ENCODE results near the gene TPPP3.

TPPP3 gene

GRCh38 chr16:67393111-67393787, at the start of gene TPPP3:
TPPP3 (minus strand) TSS chr16:67393498; CDS start chr16:67391111, 2,387 bp downstream.
- peak; percentile 80 for DNase-seq (ENCODE audit: low read depth)

DNA sequence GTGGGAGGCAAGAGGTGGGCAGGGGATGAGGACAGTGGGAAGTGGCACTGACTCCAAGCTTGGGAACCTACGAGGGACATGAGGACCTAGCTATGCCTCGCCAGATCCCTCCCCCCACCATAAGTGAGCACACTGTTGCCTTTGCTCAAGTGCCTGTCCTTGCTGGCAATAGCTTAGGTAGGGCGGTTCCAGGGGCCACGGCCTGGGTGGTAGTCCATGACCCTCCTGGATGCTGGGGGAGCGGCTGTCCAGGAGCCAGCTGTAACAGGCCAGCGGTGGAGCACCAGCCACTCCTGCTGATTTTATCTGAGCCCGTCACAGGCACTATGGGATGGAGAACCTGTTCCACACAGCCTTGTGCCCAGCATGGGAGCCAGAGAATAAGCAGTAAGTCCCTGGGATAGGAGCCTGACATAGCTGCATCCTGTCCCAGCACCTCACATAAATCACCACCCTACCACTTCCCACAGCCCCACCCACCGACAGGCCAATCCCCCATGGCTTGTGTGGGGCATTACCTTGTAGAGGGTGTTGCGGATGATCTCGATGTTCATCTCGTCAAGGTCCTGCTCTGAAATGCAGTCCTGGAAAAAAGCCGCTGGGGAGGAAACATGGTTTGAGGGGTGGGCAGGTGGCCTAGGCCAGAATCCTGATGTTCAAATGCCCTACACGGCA, 49.4 kb upstream of the TPPP3 start:
- no peak for DNase-seq (ENCODE audit: low read depth)

DNA sequence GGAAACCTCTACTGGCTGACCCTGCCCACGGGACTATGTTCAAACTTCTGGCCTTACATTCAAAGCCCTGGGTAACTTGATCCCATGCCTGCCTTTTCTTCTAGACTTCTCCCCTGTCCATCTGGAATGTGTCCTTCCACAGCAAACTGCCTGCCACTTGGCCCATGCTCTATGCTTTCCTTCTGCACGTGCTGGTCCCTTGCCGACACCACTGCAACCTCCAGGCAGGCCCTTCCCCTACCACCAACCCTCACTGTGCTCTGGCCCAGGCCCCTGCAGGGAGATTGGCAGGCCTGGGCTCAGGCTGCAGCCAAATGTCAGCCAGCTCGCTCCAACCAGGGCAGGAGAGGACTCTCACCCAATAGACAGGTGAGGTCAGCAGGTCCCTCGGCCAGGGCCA, 48.6 kb upstream of the TPPP3 start:
- DNase-seq (ENCODE audit: low read depth) = peak; percentile 24

DNA sequence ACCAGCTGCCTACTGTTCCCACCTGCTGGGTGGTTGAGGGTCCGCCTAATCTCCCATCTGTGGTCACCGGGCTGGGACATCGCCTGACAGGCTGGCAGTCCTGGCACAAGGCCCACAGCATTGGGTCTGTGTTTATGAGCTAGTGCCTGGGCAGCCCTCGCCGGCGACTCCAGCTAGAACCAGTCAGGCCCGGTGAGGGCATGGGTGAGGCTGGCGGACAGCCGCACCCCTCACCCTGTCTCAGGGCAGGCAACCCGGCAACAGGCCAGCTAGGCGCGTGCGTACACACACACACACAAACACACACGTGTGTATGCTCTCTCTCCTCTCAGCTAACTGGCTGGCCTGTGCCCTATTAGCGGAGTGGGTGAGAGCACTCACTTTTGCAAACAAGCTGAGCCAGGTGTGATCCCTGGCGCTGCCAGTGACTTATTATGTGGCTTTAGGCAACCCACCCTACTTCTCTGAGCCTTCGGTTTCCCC, 48.0 kb upstream of the TPPP3 start:
- DNase-seq (ENCODE audit: low read depth) = no peak

- no peak for DNase-seq (ENCODE audit: low read depth)
Measured at GRCh38 chr16:67438824-67439393, 45.6 kb upstream of the TPPP3 start.

DNA sequence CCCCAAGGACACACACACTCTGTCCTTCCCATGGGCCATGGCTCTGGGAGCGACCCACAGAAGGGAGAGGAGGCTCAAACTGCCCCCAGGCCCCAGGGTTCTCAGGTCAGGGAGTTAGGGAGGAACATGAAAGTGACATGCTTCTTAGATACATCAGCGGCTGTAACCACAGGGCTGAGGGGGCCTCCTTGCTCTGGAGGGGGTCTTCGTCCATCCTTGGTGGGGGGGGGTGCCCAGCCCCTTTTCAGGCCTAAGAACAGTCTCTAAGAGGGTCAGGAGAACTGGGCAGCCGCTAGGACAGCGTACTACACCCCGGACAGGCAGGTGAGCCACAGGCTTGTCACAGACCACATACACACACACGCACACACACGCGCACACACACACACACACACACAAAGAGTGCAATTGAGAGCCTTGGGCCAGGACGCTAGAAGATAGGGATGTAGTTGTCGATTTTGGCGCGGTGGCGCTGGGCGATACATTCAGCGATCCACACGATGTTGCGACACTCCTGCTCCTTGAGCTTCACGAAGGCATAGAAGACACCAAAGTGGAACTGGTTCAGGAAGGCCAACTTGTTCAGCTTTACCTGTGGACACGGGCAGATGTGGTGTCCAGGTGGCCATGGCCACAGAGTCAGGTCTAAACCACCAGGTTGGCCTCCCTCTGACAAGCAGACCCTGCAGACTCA, 44.9 kb upstream of the TPPP3 start:
- DNase-seq (ENCODE audit: low read depth) = no peak

- DNase-seq (ENCODE audit: low read depth) = no peak
Measured at GRCh38 chr16:67437513-67437912, 44.2 kb upstream of the TPPP3 start.

GRCh38 chr16:67436640-67437193, 43.4 kb upstream of the TPPP3 start:
- DNase-seq (ENCODE audit: low read depth) = no peak

GRCh38 chr16:67435758-67436164, 42.5 kb upstream of the TPPP3 start:
- no peak for DNase-seq (ENCODE audit: low read depth)

DNA sequence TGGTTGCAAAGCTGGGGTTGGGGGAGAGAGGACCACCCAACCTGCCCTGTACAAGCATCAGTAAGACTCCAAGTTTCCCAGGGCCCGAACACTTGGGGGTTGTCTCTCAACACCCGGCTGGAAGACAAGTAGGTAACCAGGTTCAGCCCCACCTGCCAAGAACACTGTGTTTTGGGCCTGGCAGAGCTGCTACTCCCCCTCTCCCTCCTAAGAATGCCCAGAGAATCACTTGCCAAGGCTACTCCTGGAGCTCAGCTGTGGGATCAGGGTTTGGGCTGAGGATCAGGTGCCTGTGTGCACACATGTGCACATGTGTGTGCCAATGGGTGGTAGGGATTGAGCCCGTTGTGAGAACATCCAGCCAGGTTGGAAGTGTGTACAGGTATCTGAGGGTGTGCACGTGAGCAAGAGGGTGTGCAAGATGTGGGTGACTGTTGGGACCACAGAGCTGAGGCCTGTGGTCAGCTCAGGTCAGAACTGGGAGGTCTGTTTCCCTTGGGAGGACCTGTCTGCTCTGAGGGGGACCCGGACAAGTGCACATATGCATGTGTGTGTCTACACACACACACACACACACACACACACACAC, 39.9 kb upstream of the TPPP3 start:
- DNase-seq (ENCODE audit: low read depth) = no peak

DNA sequence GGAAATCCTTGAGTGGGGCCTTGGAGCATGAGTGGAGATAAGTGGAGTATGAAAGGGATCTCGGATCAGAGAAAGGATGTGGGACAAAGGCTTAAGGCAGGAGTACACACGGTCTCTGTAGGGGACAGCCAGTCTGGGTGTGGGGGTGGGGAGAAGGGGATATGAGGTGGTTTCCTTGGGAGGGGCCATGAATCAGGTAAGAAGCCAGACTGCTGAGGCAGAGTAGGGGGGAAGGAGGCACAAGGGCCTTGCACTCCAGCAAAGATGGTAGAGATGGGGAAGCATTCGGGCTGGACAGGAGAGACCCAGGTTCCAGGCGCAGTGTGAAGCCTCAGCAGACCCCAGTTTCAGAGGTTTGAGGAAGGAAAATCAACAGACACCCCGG, 39.2 kb upstream of the TPPP3 start:
- DNase-seq (ENCODE audit: low read depth) = no peak

DNA sequence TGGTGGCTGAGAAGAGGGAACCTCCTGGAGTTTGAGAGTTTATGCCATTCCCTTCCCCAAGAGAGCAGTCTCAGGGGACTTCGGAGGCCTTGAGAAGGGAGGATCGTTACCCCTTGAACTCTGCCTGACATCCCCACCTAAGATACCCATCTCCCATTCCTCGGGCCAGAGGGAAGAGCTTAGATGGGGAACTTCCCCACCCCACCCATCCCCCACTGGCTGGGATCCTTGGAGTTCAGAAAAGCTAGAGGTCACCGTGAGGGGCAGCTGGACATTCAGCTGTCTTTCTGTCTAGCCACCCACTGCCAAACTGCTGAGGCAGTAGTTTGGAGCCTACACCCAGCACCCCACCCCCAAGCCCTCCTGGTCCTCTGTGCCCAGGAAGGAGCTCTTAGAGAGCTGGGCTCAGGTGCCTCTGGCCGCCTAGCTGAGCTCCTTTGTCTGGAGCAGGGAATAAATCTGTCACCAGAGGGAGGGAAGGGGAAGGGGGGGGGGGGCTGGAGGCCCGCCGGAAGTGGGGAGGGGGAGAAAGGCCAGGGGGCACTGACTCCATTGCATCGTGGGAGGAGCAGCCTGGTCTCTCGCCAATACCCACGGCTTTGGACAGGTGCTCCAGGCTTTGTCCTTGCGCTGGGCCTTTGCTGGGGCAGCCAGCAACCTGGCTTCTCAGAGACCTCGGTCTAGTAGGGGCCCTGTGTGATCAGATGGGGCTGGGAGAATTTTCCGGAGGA, 38.6 kb upstream of the TPPP3 start:
- no peak for DNase-seq (ENCODE audit: low read depth)

DNA sequence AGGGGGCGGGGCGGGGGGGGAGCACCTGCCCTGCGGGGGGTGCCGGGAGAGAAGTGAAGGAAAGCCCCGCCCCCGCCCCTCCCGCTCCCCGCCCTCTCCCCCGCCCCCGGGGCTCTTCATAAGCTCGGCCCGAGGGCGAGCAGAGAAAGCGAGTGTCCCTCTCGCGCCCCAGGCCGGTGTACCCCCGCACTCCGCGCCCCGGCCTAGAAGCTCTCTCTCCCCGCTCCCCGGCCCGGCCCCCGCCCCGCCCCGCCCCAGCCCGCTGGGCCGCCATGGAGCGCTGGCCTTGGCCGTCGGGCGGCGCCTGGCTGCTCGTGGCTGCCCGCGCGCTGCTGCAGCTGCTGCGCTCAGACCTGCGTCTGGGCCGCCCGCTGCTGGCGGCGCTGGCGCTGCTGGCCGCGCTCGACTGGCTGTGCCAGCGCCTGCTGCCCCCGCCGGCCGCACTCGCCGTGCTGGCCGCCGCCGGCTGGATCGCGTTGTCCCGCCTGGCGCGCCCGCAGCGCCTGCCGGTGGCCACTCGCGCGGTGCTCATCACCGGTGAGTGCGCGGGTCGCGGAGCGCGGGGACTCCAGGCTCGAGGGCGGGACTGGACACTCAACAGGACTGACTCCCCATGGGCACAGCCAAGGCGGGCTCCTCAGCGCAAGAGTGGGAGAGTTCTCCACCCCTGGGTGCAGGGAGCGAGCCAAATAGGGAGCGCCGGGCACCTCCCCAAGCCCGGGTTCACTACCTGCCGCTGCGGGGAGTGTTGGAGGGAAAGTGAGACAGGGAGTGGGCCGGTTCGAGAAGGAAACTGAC, 37.9 kb upstream of the TPPP3 start, which contains the start of gene HSD11B2:
TSS of gene HSD11B2 (plus strand) at position 145 of the 798 bp plus-strand sequence. CDS start at position 273, 128 bp downstream.
- DNase-seq (ENCODE audit: low read depth) = peak; percentile 35

- peak; percentile 15 for DNase-seq (ENCODE audit: low read depth)
Measured at GRCh38 chr16:67430504-67430976, 37.2 kb upstream of the TPPP3 start.

DNA sequence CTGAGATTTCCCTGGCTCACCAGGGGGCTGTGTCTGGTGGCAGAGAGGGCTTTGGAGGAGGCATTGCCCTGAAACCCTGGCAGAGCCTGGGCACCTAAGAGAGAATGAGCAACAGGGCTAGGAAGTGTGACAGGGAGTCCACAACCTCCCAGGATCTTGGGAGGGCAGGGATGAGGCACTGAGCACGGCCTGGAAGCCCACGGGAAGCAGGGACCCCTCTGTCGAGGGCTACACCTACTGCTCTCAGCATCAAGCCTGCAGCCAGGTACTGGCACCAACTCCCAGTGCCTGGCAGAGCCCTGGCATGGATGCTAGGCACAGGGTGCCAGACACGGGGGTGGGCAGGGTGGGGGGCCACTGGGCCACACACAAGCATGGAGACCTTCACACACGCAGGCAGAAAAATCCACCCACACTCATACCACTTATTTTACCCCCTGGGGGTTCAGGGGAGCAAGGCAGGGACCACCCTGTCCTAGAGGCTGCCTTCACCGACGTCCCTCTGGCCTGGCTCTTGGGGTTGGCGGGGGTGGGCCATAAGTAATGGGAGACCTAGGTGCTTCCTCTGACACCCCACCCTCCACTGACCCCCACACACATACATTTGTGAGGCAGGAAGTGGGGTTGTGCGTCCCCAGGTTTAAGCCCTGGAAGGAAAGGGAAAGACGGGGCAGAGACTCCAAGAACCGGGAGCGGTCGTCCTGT, 36.7 kb upstream of the TPPP3 start:
- no peak for DNase-seq (ENCODE audit: low read depth)

DNA sequence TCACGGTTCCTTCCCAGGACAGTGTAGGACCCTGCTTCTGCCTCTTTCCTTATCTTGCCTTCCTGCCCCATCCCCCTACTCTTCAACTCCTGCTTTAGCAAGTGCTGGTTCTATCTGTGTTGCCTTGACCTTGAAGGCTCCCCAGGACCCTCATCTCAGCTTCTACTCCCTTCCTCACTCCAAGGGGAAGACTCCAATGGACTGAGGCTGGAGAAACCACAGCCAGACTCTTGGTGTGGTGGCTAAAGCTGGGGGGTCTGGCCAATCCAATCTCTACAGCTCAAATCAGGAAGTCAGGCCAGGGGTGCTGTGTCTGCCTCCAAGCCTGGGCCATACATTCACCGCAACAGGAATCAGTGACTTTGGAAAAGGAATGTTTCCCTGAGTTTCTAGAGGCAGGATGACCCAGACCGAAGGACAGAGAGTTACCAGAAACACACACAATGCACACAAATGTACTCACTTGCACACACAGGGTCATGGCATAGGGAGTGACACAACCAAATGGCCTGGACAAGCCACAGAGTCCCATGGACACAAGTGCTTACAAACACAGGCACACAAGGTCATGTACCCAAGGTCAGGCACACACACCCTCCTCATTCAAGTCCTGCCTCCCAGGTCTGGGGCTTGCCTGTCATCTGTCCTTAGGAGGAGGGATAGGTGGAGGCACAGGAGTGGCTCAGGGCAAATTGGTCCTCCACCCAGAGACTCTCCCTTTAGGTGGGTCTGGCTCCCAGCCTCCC, 35.9 kb upstream of the TPPP3 start:
- no peak for DNase-seq (ENCODE audit: low read depth)

DNA sequence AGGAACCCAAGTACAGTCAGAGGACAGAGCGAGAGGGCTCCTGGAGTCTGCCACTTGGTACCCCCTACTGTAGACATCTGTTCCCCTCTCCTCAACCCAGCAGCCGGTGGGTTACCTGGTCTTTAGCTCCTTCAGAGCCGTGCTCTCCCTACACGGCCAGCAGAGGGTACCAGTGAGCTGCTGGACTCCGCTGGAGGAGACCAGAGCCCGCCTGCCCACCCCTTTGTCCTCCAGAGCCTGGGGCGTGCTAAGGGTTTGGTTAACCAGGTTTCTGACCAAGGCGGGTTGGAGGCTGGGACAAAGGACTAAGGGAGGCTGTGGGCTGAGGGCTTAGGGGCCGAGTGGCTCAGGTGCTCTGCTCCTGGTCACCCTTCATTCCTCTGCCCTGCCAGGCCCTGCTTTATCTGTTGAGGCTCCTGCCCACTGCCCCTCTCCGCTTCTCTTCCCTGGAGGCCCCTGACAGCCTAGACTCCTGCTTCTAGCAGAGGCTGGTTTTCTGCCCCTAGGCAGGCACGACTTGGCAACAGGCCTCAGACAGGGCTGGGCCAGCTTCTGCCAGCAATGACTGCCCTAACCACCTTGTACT, 34.9 kb upstream of the TPPP3 start:
- peak; percentile 45 for DNase-seq (ENCODE audit: low read depth)

- DNase-seq (ENCODE audit: low read depth) = no peak
Measured at GRCh38 chr16:67426950-67427349, 33.7 kb upstream of the TPPP3 start.

Measured in iris pigment epithelial cell (primary cell).